ENCODE measurements around the gene RASSF8. TPM values are rescaled to one million over a fixed set of nuclear protein-coding genes. Genes with fewer than 3 reads are reported as not detected.
A peak's percentile ranks its signal among the peaks of the same experiment; 100 is the strongest.

The RASSF8 gene
- total RNA-seq, 4 donors from 2014 or later, result 13.1 to 332 (median 23.5) TPM

DNA sequence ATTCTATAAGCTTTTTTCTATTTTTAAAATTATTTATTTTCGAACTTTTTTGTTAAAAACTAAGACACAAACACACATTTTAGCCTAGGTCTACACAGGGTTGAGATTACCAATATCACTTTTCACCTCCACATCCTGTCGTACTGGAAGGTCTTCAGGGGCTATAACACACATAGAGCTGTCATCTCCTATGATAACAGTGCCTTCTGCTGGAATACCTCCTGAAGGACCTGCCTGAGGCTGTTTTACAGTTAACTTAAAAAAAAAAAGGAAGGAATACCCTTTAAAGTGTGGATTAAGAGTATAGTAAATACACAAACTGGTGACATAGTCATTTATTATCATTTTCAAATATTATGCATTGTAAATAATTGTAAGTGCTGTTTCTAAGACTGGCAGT lies 43.0 kb downstream of the RASSF8 start:
- TF ChIP-seq POLR2A (IDR thresholded peaks at IDR 0.05) (no peak), POLR2AphosphoS5 (IDR thresholded peaks at IDR 0.05) (no peak), EP300 (IDR thresholded peaks at IDR 0.05; ENCODE audit: low read depth) (no peak)
- TF ChIP-seq, protein P1, sequence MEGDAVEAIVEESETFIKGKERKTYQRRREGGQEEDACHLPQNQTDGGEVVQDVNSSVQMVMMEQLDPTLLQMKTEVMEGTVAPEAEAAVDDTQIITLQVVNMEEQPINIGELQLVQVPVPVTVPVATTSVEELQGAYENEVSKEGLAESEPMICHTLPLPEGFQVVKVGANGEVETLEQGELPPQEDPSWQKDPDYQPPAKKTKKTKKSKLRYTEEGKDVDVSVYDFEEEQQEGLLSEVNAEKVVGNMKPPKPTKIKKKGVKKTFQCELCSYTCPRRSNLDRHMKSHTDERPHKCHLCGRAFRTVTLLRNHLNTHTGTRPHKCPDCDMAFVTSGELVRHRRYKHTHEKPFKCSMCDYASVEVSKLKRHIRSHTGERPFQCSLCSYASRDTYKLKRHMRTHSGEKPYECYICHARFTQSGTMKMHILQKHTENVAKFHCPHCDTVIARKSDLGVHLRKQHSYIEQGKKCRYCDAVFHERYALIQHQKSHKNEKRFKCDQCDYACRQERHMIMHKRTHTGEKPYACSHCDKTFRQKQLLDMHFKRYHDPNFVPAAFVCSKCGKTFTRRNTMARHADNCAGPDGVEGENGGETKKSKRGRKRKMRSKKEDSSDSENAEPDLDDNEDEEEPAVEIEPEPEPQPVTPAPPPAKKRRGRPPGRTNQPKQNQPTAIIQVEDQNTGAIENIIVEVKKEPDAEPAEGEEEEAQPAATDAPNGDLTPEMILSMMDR (IDR thresholded peaks at IDR 0.05), result no peak
- Histone ChIP-seq H3K36me3 (no peaks in the 10 kb centered on the region), H3K4me1 (peaks cover 0 to 11% (median 0%) of the 10 kb centered on the region in 4 donors), H3K4me3 (no peak overlapping the region), H3K9me3 (no peaks in the 10 kb centered on the region), H3K27ac (no peak overlapping the region), H3K27me3 (no peaks in the 10 kb centered on the region)
- DNase-seq, result no peak
- WGBS, 2 donors (ENCODE audit: low coverage in 1 of 2), result 75 to 88% methylated on average over 2 of the region's 2 CpGs
- in situ Hi-C loops (cut with MboI; ENCODE audit: low pct_ligation_motif_present in 1 of 4, low pct_unique_long_range_greater_than_20kb in 1 of 4, low sequenced_read_pairs in 3 of 4), result loop anchor here in 2 of 4 donors (25.0 kb wide), 1 partner anchor 564 kb away; no protein-coding TSS in a partner anchor
- intact Hi-C loops (cut with DNase I; ENCODE audit: low total_unique reads), result no loop called here

DNA sequence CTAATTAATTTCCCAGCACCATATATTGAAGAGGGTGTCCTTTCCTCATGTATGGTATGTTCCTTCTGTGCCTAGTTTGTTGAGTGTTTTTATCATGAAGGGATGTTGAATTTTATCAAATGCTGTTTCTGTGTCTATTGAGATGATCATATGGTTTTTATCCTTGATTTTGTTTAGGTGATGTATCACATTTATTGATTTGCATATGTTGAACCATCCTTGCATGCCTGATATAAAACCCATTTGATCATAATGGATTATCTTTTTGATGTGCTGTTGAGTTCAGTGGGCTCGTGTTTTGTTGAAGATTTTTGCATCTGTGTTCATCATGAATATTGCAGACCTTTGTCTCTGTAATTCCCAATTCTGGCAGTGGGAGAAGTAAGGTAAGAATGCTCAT lies 44.6 kb downstream of the RASSF8 start:
- in situ Hi-C loops (cut with MboI; ENCODE audit: low pct_ligation_motif_present in 1 of 4, low pct_unique_long_range_greater_than_20kb in 1 of 4, low sequenced_read_pairs in 3 of 4), result loop anchor here in 2 of 4 donors (25.0 kb wide), 1 partner anchor 566 kb away; no protein-coding TSS in a partner anchor
- no peak for DNase-seq
- TF ChIP-seq EP300 (IDR thresholded peaks at IDR 0.05; ENCODE audit: low read depth), result no peak
- no peak for TF ChIP-seq POLR2A (IDR thresholded peaks at IDR 0.05)
- TF ChIP-seq POLR2AphosphoS5 (IDR thresholded peaks at IDR 0.05), result no peak
- TF ChIP-seq, protein P1 (IDR thresholded peaks at IDR 0.05), result no peak
- 90% methylated on average over 1 of the region's 1 CpG; no CpG with 5 or more reads in 1 of the 2 donors for WGBS, 2 donors (ENCODE audit: low coverage in 1 of 2)
- H3K4me1 ChIP-seq, result peaks cover 0 to 4% (median 2%) of the 10 kb centered on the region in 4 donors
- H3K36me3 ChIP-seq, result no peaks in the 10 kb centered on the region
- H3K4me3 ChIP-seq, result no peak overlapping the region
- H3K27ac ChIP-seq, result no peak overlapping the region
- H3K9me3 ChIP-seq, result no peaks in the 10 kb centered on the region
- intact Hi-C loops (cut with DNase I; ENCODE audit: low total_unique reads), result no loop called here
- H3K27me3 ChIP-seq, result no peaks in the 10 kb centered on the region

DNA sequence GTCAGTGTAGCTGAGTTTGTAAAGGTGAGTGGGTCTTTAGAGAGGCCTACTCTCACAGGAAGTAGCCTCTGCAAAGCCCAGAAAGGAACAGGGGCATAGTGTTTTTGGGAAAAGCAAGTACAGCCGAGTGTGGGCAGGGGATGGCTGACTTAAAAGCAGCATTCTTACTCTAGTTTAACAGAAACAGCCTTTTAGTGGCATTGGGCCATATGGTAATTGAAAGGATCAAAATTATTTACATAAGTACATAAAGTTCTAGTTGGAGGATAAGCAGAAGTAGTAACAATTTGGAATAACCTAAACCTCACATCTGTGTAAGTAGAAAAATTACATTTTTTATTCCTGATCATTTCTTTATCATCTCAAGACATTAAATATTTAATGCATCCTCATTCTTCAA lies 49.1 kb downstream of the RASSF8 start:
- no peaks in the 10 kb centered on the region for H3K9me3 ChIP-seq
- H3K36me3 ChIP-seq, result no peaks in the 10 kb centered on the region
- no peak overlapping the region for H3K4me3 ChIP-seq
- H3K27ac ChIP-seq, result peak overlapping the region in 1 of 4 donors; percentile 2
- no peaks in the 10 kb centered on the region for H3K27me3 ChIP-seq
- no peak for DNase-seq
- in situ Hi-C loops (cut with MboI; ENCODE audit: low pct_ligation_motif_present in 1 of 4, low pct_unique_long_range_greater_than_20kb in 1 of 4, low sequenced_read_pairs in 3 of 4) (loop anchor here in 2 of 4 donors (25.0 kb wide), 1 partner anchor 570 kb away; no protein-coding TSS in a partner anchor), intact Hi-C loops (cut with DNase I; ENCODE audit: low total_unique reads) (no loop called here)
- WGBS, 2 donors (ENCODE audit: low coverage in 1 of 2), result 62% methylated on average over 1 of the region's 1 CpG; no CpG with 5 or more reads in 1 of the 2 donors
- no peak for TF ChIP-seq POLR2A (IDR thresholded peaks at IDR 0.05)
- TF ChIP-seq, protein P1 (IDR thresholded peaks at IDR 0.05), result no peak
- no peak for TF ChIP-seq POLR2AphosphoS5 (IDR thresholded peaks at IDR 0.05)
- TF ChIP-seq EP300 (IDR thresholded peaks at IDR 0.05; ENCODE audit: low read depth), result no peak
- peaks cover 0 to 24% (median 5%) of the 10 kb centered on the region in 4 donors for H3K4me1 ChIP-seq

DNA sequence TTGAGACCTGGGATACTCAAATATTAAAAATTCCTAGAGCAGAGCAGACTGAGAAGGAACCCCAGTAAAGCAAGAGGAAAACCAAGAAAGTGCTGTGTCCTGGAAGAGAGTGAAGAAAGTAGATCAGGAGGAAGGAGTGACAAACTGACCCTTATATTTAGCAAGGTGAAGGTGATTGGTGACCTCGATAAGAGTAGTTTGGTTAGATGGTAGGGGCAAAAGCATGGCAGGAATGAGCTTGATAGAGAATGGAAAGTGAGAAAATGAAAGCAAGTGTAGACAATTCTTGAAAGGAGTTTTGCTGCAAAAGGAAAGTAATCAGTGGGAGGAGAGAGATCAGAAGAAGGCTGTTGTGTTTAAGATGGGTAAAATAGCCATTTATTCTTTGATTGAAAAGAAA lies 51.1 kb downstream of the RASSF8 start:
- H3K27ac ChIP-seq, result peak overlapping the region; percentile 68 to 80 (median 74)
- H3K4me3 ChIP-seq, result no peak overlapping the region
- no peak for TF ChIP-seq POLR2AphosphoS5 (IDR thresholded peaks at IDR 0.05)
- TF ChIP-seq POLR2A (IDR thresholded peaks at IDR 0.05), result no peak
- no peak for TF ChIP-seq EP300 (IDR thresholded peaks at IDR 0.05; ENCODE audit: low read depth)
- TF ChIP-seq, protein P1 (IDR thresholded peaks at IDR 0.05), result no peak
- no peaks in the 10 kb centered on the region for H3K36me3 ChIP-seq
- WGBS, 2 donors (ENCODE audit: low coverage in 1 of 2), result 82 to 86% methylated on average over 1 of the region's 1 CpG
- no peaks in the 10 kb centered on the region for H3K27me3 ChIP-seq
- intact Hi-C loops (cut with DNase I; ENCODE audit: low total_unique reads) (no loop called here), in situ Hi-C loops (cut with MboI; ENCODE audit: low pct_ligation_motif_present in 1 of 4, low pct_unique_long_range_greater_than_20kb in 1 of 4, low sequenced_read_pairs in 3 of 4) (loop anchor here in 2 of 4 donors (25.0 kb wide), 1 partner anchor 572 kb away; no protein-coding TSS in a partner anchor)
- DNase-seq, result no peak
- peaks cover 0 to 24% (median 5%) of the 10 kb centered on the region in 4 donors for H3K4me1 ChIP-seq
- no peaks in the 10 kb centered on the region for H3K9me3 ChIP-seq
